ENCODE measurements around the gene MAML2. TPM values are rescaled to one million over a fixed set of nuclear protein-coding genes. Genes with fewer than 3 reads are reported as not detected.

Gene MAML2
- total RNA-seq, 1 donor from 2014 or later: 5.2 TPM

DNA sequence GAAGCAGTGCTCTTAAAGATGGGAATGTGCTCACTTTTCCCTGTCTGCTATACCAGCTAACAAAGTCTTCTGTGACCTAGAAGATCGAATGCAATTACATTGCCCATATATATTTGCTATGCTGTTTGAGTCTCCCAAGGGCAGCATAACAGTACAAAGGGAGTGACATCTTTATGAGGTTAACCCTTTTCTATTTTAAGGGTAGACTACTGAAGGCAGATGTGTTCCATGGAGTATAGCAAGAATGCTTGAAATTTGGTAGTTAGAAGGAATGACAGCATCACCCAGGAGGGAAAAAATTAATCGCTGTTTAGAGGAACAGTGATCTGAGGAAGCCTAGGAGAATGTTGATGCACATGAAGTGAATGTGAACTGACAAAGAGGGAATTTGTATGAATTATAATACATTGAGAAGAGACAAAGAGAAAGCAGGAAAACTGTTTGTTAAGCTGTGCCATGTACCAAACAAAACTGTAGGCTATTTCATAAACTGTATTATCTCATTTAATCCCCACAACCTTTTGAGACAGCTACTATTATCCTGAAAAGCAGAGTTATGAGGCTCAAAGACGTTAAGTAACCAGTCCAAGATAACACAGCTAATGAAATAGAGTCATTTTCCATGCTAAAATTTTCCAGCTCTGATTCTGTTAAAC lies 13.0 kb downstream of the MAML2 start:
- H3K9ac ChIP-seq (ENCODE audit: low read depth in 1 of 3, low read length in 3 of 3): no peak overlapping the region
- no peaks in the 10 kb centered on the region for H3K36me3 ChIP-seq (ENCODE audit: control insufficient read depth in 3 of 3, insufficient read depth in 3 of 3, low read length in 3 of 3)
- no peaks in the 10 kb centered on the region for H3K27me3 ChIP-seq (ENCODE audit: control insufficient read depth in 3 of 3, insufficient read depth in 3 of 3, low read length in 3 of 3)
- H3K4me3 ChIP-seq (ENCODE audit: low read length in 3 of 3): no peak overlapping the region
- H3K4me1 ChIP-seq (ENCODE audit: control insufficient read depth in 3 of 3, insufficient read depth in 3 of 3, low read length in 3 of 3): peaks cover 4 to 10% (median 9%) of the 10 kb centered on the region in 3 donors
- no peak overlapping the region for H3K27ac ChIP-seq (ENCODE audit: low read depth, low read length)
- H3K9me3 ChIP-seq (ENCODE audit: control insufficient read depth in 3 of 3, low read length in 3 of 3): no peaks in the 10 kb centered on the region

DNA sequence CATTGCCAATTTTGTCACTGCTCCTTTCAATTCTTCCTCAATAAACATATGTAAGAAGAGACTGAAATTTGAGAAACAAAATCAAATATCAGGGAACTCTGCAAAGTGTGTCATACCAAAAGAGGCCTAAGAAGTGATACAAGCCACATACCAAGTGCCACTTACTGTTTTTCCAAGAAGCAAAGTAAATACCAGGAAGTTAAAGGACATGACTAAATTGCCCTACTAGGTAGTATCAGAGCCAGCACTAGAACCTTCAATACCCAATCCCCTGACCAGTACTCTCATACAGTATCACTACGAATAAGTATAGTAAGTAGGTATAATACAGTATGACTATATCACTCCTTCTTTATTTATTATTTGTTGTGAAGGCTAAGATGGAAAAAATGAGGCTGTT lies 13.6 kb downstream of the MAML2 start:
- Histone ChIP-seq H3K4me1 (ENCODE audit: control insufficient read depth in 3 of 3, insufficient read depth in 3 of 3, low read length in 3 of 3) (peaks cover 4 to 10% (median 9%) of the 10 kb centered on the region in 3 donors), H3K36me3 (ENCODE audit: control insufficient read depth in 3 of 3, insufficient read depth in 3 of 3, low read length in 3 of 3) (no peaks in the 10 kb centered on the region), H3K9me3 (ENCODE audit: control insufficient read depth in 3 of 3, low read length in 3 of 3) (no peaks in the 10 kb centered on the region), H3K9ac (ENCODE audit: low read depth in 1 of 3, low read length in 3 of 3) (no peak overlapping the region), H3K4me3 (ENCODE audit: low read length in 3 of 3) (no peak overlapping the region), H3K27ac (ENCODE audit: low read depth, low read length) (no peak overlapping the region), H3K27me3 (ENCODE audit: control insufficient read depth in 3 of 3, insufficient read depth in 3 of 3, low read length in 3 of 3) (no peaks in the 10 kb centered on the region)

DNA sequence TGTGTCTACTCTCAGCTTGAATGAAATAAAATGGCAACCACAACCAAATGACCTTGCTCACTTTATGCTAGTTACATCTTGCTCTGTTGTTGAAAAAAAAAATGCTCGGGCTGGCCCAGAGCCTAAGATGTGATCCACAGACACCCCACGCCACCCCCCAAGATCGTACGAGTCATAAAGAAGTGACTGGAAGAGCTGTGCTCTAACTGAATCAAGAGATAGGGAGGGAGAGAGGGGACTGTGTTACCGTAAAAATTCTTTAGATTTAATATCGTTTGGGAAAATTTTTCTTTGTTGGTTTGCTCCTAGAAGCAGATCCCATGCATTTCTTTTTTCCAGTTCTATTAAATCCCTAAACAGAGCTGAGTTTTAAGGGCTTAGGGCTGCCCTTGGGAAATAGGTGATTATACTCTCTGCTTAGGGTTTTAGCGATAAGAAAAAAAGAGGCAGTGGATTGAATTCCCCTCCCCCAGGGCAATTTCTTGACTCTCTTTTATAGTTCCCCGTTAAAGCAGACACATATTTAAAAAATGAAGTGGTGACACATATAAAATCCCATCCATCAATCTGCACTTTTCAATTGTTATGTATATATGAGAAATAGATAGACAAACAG lies 14.5 kb downstream of the MAML2 start:
- Histone ChIP-seq H3K27me3 (ENCODE audit: control insufficient read depth in 3 of 3, insufficient read depth in 3 of 3, low read length in 3 of 3) (no peaks in the 10 kb centered on the region), H3K4me3 (ENCODE audit: low read length in 3 of 3) (no peak overlapping the region), H3K4me1 (ENCODE audit: control insufficient read depth in 3 of 3, insufficient read depth in 3 of 3, low read length in 3 of 3) (peaks cover 4 to 10% (median 9%) of the 10 kb centered on the region in 3 donors), H3K36me3 (ENCODE audit: control insufficient read depth in 3 of 3, insufficient read depth in 3 of 3, low read length in 3 of 3) (no peaks in the 10 kb centered on the region), H3K9ac (ENCODE audit: low read depth in 1 of 3, low read length in 3 of 3) (no peak overlapping the region), H3K9me3 (ENCODE audit: control insufficient read depth in 3 of 3, low read length in 3 of 3) (no peaks in the 10 kb centered on the region), H3K27ac (ENCODE audit: low read depth, low read length) (no peak overlapping the region)

DNA sequence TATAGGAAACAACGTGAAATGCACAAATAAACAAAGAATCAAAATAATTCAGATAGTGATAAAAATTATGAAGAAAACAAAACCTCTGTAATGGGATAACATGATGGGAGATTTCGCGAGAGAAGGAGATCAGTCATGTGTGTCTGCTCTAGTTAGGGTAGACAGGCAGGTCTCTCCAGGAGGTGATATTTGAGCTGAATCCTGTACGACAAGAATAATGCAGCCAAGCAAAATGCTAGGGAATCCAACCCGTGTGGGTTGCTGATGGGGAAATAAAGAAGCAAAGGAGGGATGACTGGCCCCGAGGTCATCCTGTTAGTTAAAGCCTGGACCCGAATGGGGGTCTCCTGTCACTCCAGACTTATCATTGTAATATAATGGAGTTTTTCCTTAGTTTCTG lies 16.0 kb downstream of the MAML2 start:
- peaks cover under 1 to 4% (median 3%) of the 10 kb centered on the region in 3 donors for H3K4me1 ChIP-seq (ENCODE audit: control insufficient read depth in 3 of 3, insufficient read depth in 3 of 3, low read length in 3 of 3)
- no peaks in the 10 kb centered on the region for H3K27me3 ChIP-seq (ENCODE audit: control insufficient read depth in 3 of 3, insufficient read depth in 3 of 3, low read length in 3 of 3)
- H3K9me3 ChIP-seq (ENCODE audit: control insufficient read depth in 3 of 3, low read length in 3 of 3): no peaks in the 10 kb centered on the region
- H3K27ac ChIP-seq (ENCODE audit: low read depth, low read length): no peak overlapping the region
- no peaks in the 10 kb centered on the region for H3K36me3 ChIP-seq (ENCODE audit: control insufficient read depth in 3 of 3, insufficient read depth in 3 of 3, low read length in 3 of 3)
- H3K9ac ChIP-seq (ENCODE audit: low read depth in 1 of 3, low read length in 3 of 3): no peak overlapping the region
- H3K4me3 ChIP-seq (ENCODE audit: low read length in 3 of 3): no peak overlapping the region

DNA sequence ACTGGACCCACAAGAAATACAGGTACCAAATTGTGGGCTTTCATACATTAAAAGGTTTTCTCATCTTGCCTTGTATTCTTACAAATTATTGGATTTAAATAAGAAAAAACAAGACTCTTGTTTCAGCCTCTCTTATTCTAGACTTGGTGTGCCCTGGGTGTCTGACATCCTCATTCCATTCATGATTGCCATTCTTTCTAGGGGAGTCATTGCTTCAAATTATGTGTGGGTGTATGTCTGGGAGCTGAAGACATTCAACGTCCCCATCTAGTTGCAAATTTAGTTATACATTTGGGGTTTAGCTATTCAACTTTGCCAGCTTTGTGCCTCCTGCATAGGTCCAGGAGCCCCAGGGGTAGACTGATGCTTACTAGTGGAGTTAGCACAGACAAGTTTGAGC lies 18.1 kb downstream of the MAML2 start:
- no peak overlapping the region for H3K27ac ChIP-seq (ENCODE audit: low read depth, low read length)
- no peak overlapping the region for H3K4me3 ChIP-seq (ENCODE audit: low read length in 3 of 3)
- no peak overlapping the region for H3K9ac ChIP-seq (ENCODE audit: low read depth in 1 of 3, low read length in 3 of 3)
- H3K9me3 ChIP-seq (ENCODE audit: control insufficient read depth in 3 of 3, low read length in 3 of 3): no peaks in the 10 kb centered on the region
- H3K36me3 ChIP-seq (ENCODE audit: control insufficient read depth in 3 of 3, insufficient read depth in 3 of 3, low read length in 3 of 3): no peaks in the 10 kb centered on the region
- H3K4me1 ChIP-seq (ENCODE audit: control insufficient read depth in 3 of 3, insufficient read depth in 3 of 3, low read length in 3 of 3): peaks cover 0 to 4% (median 3%) of the 10 kb centered on the region in 3 donors
- no peaks in the 10 kb centered on the region for H3K27me3 ChIP-seq (ENCODE audit: control insufficient read depth in 3 of 3, insufficient read depth in 3 of 3, low read length in 3 of 3)

DNA sequence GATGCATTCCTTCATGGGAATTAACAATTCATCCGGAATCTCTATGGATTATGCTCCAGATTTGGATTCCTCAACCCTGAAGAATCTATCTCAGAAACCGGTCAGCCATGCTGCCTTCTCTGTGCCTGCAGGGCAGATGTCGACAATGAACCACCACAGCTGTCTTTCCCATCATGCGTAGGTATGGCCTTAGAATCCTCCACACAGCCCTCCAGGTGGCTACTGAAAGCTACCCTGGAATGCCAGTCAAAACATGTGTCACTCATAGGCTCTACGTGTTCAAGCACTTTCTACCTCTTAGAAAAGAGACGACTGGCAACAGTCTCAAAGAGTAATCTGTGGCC lies 19.4 kb downstream of the MAML2 start:
- H3K4me3 ChIP-seq (ENCODE audit: low read length in 3 of 3): no peak overlapping the region
- no peak overlapping the region for H3K9ac ChIP-seq (ENCODE audit: low read depth in 1 of 3, low read length in 3 of 3)
- H3K27ac ChIP-seq (ENCODE audit: low read depth, low read length): no peak overlapping the region
- no peaks in the 10 kb centered on the region for H3K27me3 ChIP-seq (ENCODE audit: control insufficient read depth in 3 of 3, insufficient read depth in 3 of 3, low read length in 3 of 3)
- H3K36me3 ChIP-seq (ENCODE audit: control insufficient read depth in 3 of 3, insufficient read depth in 3 of 3, low read length in 3 of 3): no peaks in the 10 kb centered on the region
- peaks cover 0 to 4% (median 3%) of the 10 kb centered on the region in 3 donors for H3K4me1 ChIP-seq (ENCODE audit: control insufficient read depth in 3 of 3, insufficient read depth in 3 of 3, low read length in 3 of 3)
- H3K9me3 ChIP-seq (ENCODE audit: control insufficient read depth in 3 of 3, low read length in 3 of 3): no peaks in the 10 kb centered on the region

DNA sequence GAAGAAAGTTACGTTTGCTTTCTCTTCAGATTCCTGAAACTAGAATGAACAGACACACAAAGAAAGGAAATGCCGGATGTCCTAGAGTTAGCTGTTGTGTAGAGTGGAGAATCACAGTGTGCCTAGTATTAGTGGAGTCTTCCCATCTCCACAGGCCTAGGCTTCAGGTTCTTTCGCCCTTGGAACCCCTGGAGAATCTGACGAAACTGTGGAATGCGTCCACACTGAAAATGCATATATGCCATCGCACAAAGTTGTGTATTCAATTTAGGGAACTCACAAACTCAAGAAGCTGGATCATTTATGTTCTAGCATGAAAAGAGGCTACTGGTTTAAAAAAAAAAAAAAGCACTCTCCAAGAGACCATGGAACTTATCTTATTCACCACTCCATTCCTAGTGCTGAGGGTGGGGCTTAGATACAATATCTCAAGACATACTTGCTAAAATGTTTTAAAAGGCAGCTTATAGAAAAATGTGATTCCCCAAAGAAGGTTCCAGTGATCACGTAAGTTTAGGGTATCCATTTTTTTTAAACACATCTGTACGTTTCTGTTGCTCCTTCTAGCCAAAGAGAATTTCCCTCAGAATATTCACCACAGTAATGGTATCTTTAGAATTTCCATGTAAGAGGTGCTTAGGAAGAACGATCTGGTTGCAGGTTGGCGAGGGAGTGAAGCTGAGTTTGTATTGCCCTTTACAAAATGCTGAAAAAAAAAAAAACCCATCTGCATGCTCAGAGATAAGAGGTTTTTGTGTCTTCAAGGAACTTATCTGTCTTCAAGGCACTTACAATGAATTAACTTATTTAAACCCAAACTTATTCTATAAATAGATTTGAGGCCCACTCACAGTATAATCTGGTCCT lies 20.0 kb downstream of the MAML2 start:
- Histone ChIP-seq H3K4me1 (ENCODE audit: control insufficient read depth in 3 of 3, insufficient read depth in 3 of 3, low read length in 3 of 3) (peaks cover 0 to 4% (median 3%) of the 10 kb centered on the region in 3 donors), H3K9ac (ENCODE audit: low read depth in 1 of 3, low read length in 3 of 3) (no peak overlapping the region), H3K27me3 (ENCODE audit: control insufficient read depth in 3 of 3, insufficient read depth in 3 of 3, low read length in 3 of 3) (no peaks in the 10 kb centered on the region), H3K4me3 (ENCODE audit: low read length in 3 of 3) (no peak overlapping the region), H3K27ac (ENCODE audit: low read depth, low read length) (no peak overlapping the region), H3K36me3 (ENCODE audit: control insufficient read depth in 3 of 3, insufficient read depth in 3 of 3, low read length in 3 of 3) (no peaks in the 10 kb centered on the region), H3K9me3 (ENCODE audit: control insufficient read depth in 3 of 3, low read length in 3 of 3) (no peaks in the 10 kb centered on the region)

DNA sequence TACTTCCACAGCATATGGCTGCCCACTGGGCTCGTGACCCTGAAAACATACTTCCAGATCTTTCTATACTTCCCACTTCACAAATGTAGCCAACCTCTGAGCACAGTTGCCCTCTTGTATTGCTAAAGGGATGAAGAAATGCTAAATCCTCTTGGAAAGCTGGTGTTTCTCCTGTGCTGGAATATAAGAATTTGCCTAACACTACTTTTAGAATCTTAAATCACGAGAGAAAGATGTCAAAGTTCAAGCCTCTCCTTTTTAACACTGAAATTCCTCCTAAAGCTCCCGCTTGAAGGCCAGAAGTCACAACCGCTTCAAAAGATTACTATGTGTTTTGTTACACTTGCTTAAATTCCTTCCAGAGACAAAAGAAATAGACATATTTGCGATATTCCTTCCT lies 21.9 kb downstream of the MAML2 start:
- H3K9ac ChIP-seq (ENCODE audit: low read depth in 1 of 3, low read length in 3 of 3): no peak overlapping the region
- H3K27me3 ChIP-seq (ENCODE audit: control insufficient read depth in 3 of 3, insufficient read depth in 3 of 3, low read length in 3 of 3): no peaks in the 10 kb centered on the region
- no peaks in the 10 kb centered on the region for H3K9me3 ChIP-seq (ENCODE audit: control insufficient read depth in 3 of 3, low read length in 3 of 3)
- H3K4me1 ChIP-seq (ENCODE audit: control insufficient read depth in 3 of 3, insufficient read depth in 3 of 3, low read length in 3 of 3): peaks cover 0 to 6% (median 4%) of the 10 kb centered on the region in 3 donors
- no peak overlapping the region for H3K4me3 ChIP-seq (ENCODE audit: low read length in 3 of 3)
- no peaks in the 10 kb centered on the region for H3K36me3 ChIP-seq (ENCODE audit: control insufficient read depth in 3 of 3, insufficient read depth in 3 of 3, low read length in 3 of 3)
- no peak overlapping the region for H3K27ac ChIP-seq (ENCODE audit: low read depth, low read length)

DNA sequence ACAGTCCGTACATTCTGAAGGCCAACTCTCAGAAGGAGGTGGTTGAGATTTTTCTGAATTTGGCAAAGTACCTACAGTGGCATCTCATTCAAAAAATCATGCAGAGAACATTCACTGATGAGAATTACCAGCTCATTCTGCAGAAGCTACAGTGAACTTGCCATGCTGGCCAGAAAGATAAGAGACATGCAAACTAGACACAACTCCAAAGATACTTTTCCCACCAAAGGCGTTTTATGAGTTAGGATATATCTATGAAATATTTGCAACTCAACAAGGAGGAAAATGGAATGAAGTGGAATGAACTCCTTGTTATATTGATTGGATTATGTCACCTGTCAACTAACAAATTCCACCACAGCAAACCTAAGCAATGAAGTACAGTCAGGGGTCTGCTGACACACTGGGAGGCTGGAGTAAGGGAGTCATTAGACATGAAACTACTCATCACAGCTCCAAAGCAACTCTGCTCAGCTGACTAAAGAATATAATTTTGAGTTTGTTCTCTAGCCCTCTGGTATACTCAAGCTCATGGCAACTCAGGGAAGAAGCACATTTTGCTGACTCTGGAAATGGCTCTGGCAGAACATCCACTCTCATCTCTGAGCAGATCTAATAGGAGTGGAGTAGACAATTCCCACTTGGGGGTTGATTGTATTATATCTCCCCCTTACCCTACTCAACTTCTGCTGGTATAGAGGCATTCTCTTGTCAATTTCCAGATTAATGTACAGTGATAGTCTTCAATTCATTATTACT lies 22.9 kb downstream of the MAML2 start:
- Histone ChIP-seq H3K27me3 (ENCODE audit: control insufficient read depth in 3 of 3, insufficient read depth in 3 of 3, low read length in 3 of 3) (no peaks in the 10 kb centered on the region), H3K9me3 (ENCODE audit: control insufficient read depth in 3 of 3, low read length in 3 of 3) (no peaks in the 10 kb centered on the region), H3K9ac (ENCODE audit: low read depth in 1 of 3, low read length in 3 of 3) (no peak overlapping the region), H3K36me3 (ENCODE audit: control insufficient read depth in 3 of 3, insufficient read depth in 3 of 3, low read length in 3 of 3) (no peaks in the 10 kb centered on the region), H3K27ac (ENCODE audit: low read depth, low read length) (no peak overlapping the region), H3K4me3 (ENCODE audit: low read length in 3 of 3) (no peak overlapping the region), H3K4me1 (ENCODE audit: control insufficient read depth in 3 of 3, insufficient read depth in 3 of 3, low read length in 3 of 3) (peaks cover 0 to 3% (median 0%) of the 10 kb centered on the region in 3 donors)
